8988T (cell line): Measurements from ENCODE around the gene HMOX1.
"Not testable (repeated sequence)": the region's sequence is repeated elsewhere in the genome, so short reads cannot be mapped to it uniquely, and the experiment has no call there.

Experiments used
- DNase-seq: peaks from one replicate; pipeline ENCODE4 v3.0.0; 2011

The HMOX1 gene

DNA sequence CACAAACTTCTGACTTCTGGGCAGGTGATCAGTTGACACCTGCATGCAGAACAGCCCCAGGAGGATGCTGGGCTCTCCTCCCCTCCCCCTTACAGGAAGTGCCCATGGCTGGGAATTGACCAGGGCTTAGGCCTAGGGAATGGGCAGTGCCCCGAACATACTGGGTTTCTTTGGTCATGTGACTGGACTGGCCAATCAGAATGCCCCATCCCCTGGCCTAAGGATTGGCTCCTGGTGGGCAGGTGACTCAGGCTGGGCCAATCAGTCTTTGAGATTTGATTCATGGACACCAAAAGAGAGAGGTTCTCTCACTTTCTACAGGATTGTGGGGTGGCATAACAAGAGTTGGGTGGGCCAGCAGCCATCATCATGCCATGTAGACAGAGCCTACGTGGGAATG lies 56.2 kb downstream of the HMOX1 start:
- no peak for DNase-seq

DNA sequence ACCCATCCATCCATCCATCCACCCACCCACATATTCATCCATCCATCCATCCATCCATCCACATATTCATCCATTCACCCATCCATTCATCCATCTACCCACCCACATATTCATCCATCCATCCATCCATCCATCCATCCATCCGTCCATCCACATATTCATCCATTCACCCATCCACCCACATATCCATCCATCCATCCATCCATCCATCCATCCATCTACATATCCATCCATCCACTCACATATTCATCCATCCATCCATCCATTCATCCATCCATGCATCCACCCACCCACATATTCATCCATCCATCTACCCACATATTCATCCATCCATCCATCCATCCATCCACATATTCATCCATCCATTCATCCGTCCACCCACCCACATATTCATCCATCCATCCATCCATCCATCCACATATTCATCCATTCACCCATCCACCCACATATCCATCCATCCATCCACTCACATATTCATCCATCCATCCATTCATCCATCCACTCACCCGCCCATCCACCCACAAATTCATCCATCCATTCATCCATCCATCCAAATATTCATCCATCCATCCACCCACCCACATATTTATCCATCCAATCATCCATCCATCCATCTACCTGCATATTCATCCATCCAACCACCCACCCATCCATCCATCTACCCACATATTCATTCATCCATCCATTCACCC lies 57.9 kb downstream of the HMOX1 start:
- not testable (repeated sequence) for DNase-seq

DNA sequence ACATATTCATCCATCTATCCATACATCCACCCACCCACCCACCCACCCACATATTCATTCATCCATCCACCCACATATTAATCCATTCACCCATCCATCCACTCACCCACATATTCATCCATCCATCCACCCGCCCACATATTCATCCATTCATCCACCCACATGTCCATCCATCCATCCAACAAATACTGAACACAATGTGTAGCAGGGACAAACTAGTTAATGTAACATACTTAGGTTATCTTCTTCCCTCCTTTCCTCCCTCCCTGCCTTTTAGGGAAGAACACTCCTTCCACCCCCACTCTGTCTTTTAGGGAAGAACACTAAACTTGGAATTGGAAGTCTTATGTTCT lies 58.4 kb downstream of the HMOX1 start:
- DNase-seq = no peak

DNA sequence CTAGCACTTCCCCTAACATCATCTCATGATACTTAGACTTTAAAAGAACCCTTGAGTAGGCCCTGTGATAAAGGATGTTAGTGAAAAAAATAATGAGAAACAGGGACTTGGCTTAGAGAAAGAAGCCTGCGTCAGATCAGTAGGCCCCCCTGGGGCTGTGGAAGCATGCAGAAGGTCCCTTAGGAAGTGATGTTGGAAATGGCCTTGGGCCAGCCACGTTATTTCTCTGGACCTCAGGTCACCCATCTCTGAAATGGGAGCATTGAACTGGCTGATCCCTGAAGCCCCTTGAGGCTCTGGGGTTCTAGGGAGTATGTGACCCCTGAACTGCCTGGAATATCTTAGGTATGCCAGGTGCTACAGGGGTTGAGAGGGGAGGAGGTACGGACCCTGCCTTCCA lies 59.2 kb downstream of the HMOX1 start:
- DNase-seq = no peak

DNA sequence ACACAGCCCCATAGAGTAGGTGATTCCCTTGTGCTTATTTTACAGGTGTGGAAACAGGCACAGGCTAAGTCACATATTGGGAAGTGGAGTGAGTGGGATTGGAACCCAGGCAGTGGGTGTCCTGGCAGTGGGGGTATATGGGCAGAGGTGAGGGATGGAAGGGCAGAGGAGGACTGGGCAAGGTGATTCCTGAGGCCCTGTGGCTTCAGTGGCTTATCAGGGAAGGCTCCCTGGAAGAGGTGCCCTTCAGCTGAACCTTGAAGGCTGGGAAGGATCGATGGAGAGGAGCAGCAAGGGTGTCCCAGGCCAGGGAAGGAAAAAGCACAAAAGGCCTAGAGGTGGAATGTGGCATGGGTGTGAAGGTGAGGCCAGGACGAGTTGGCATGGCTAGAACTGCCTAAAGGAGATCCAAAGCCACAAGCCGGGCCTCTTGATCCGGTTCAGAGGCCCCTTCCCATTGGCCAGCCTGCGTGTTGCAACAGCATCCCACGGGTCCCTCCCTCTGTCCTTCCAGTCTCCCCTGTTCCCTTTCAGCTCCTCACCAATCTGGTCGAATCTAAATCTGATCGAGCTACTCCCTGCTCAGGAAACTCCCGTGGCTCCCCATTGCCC lies 60.7 kb downstream of the HMOX1 start:
- DNase-seq = no peak

DNA sequence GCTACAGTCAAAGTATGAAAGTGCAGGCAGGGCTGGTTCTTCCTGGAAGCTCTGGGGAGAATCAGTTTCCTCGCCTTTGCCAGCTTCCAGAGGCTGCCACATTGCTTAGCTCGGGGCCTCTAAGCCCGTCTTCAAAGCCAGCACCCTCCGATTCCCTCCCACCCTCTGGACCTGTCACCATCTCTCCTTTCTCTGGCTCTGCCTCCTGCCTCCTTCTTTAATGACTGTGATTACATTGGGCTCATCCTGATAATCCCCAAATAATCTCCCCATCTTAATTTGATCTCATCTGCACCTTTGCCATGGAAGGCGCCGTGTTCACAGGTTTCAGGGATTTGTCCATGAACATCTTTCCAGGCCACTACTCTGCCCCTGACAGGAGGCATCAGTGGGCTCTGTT lies 61.6 kb downstream of the HMOX1 start:
- no peak for DNase-seq

DNA sequence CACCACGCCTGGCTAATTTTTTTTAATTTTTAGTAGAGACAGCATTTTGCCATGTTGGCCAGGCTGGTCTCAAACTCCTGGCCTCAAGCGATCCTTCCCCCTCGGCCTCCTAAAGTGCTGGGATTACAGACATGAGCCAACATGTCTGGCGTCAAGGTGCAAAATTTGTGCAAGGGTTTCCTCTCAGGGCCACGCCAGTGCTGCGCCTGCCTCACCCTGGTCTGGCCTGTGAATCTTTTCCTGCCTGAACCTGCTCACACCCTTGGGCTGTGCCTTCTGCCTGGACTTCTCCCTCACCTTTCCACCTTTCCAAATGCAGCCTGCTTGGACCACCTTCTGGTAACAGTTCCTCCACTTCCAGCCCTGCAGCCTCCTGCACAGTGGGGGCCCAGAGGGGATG lies 62.4 kb downstream of the HMOX1 start:
- no peak for DNase-seq
